Measurements from ENCODE around the gene TMEM50B. TPM values are rescaled to one million over a fixed set of nuclear protein-coding genes. Genes with fewer than 3 reads are reported as not detected.
A peak's percentile ranks its signal among the peaks of the same experiment; 100 is the strongest.
"Not testable (repeated sequence)": the region's sequence is repeated elsewhere in the genome, so short reads cannot be mapped to it uniquely, and the experiment has no call there.

TMEM50B gene
- total RNA-seq, 1 donor = 29.3 TPM

- no peaks in the 10 kb centered on the region for H3K9me3 ChIP-seq (ENCODE audit: low read depth, low read length)
- peak overlapping the region; percentile 42 for H3K4me2 ChIP-seq (ENCODE audit: insufficient read depth, low read length)
- no peaks in the 10 kb centered on the region for H4K20me1 ChIP-seq (ENCODE audit: insufficient read depth, low read length)
- H3K36me3 ChIP-seq (ENCODE audit: insufficient read depth, low read length) = peaks cover 63% of the 10 kb centered on the region
- H3K4me1 ChIP-seq (ENCODE audit: insufficient read depth, low read length) = peaks cover 8% of the 10 kb centered on the region
- no peak for DNase-seq (ENCODE audit: insufficient read length, low spot score, missing footprints)
- TF ChIP-seq, protein P1, sequence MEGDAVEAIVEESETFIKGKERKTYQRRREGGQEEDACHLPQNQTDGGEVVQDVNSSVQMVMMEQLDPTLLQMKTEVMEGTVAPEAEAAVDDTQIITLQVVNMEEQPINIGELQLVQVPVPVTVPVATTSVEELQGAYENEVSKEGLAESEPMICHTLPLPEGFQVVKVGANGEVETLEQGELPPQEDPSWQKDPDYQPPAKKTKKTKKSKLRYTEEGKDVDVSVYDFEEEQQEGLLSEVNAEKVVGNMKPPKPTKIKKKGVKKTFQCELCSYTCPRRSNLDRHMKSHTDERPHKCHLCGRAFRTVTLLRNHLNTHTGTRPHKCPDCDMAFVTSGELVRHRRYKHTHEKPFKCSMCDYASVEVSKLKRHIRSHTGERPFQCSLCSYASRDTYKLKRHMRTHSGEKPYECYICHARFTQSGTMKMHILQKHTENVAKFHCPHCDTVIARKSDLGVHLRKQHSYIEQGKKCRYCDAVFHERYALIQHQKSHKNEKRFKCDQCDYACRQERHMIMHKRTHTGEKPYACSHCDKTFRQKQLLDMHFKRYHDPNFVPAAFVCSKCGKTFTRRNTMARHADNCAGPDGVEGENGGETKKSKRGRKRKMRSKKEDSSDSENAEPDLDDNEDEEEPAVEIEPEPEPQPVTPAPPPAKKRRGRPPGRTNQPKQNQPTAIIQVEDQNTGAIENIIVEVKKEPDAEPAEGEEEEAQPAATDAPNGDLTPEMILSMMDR (IDR thresholded peaks at IDR 0.05; ENCODE audit: extremely low read depth, low read depth, low read length) = no peak
- peak overlapping the region; percentile 22 for H3K4me3 ChIP-seq (ENCODE audit: insufficient read depth, low read length)
- peak overlapping the region; percentile 44 for H3K27ac ChIP-seq (ENCODE audit: low read depth, low read length)
- H2AFZ ChIP-seq (ENCODE audit: low read length) = peak overlapping the region; percentile 43
- H3K27me3 ChIP-seq (ENCODE audit: insufficient read depth, low read length) = no peaks in the 10 kb centered on the region
- H3K79me2 ChIP-seq (ENCODE audit: insufficient read depth, low read length) = no peaks in the 10 kb centered on the region
Observed at GRCh38 chr21:33514229-33514628, 34.5 kb upstream of the TMEM50B start.

DNA sequence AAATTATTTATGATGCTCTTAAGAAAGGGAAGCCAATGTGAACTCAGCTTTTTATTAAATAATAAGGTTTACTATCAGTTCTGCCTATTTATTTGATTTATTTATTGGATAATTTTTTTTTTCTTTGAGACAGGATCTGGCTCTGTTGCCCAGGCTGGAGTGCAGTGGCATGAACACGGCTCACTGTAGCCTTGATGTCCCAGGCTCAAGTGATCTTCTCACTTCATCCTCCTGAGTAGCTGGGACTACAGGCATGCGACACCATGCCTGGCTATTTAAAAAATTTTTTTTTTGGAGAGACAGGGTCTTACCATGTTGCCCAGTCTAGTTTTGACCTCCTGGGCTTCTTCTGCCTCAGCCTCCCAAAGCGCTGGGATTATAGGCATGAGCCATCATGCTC lies 32.7 kb upstream of the TMEM50B start:
- no peak overlapping the region for H3K27ac ChIP-seq (ENCODE audit: low read depth, low read length)
- no peak overlapping the region for H2AFZ ChIP-seq (ENCODE audit: low read length)
- no peaks in the 10 kb centered on the region for H4K20me1 ChIP-seq (ENCODE audit: insufficient read depth, low read length)
- no peaks in the 10 kb centered on the region for H3K9me3 ChIP-seq (ENCODE audit: low read depth, low read length)
- TF ChIP-seq, protein P1 (IDR thresholded peaks at IDR 0.05; ENCODE audit: extremely low read depth, low read depth, low read length) = no peak
- H3K4me3 ChIP-seq (ENCODE audit: insufficient read depth, low read length) = no peak overlapping the region
- H3K4me2 ChIP-seq (ENCODE audit: insufficient read depth, low read length) = no peak overlapping the region
- no peaks in the 10 kb centered on the region for H3K79me2 ChIP-seq (ENCODE audit: insufficient read depth, low read length)
- peaks cover 8% of the 10 kb centered on the region for H3K4me1 ChIP-seq (ENCODE audit: insufficient read depth, low read length)
- peaks cover 57% of the 10 kb centered on the region for H3K36me3 ChIP-seq (ENCODE audit: insufficient read depth, low read length)
- no peak for DNase-seq (ENCODE audit: insufficient read length, low spot score, missing footprints)
- H3K27me3 ChIP-seq (ENCODE audit: insufficient read depth, low read length) = no peaks in the 10 kb centered on the region

DNA sequence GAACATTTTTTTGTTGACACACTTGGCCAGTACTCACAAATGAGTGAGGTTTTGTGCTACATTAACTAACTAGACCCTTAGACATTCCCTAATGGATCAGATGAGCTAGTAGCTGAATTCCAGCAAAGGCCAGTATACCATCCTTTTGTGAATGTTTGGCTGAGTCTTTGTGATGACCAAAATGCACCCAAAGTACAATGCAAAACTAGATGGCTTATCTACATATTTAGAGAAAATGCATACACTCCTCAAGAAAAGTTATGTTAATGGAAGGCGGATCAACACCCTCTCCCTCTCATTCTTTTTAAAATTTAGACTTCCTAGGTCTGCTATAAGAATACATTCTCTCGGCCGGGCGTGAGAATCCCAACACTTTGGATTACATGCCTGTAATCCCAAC lies 31.9 kb upstream of the TMEM50B start:
- H3K27me3 ChIP-seq (ENCODE audit: insufficient read depth, low read length) = no peaks in the 10 kb centered on the region
- peaks cover 8% of the 10 kb centered on the region for H3K4me1 ChIP-seq (ENCODE audit: insufficient read depth, low read length)
- no peak overlapping the region for H3K27ac ChIP-seq (ENCODE audit: low read depth, low read length)
- H4K20me1 ChIP-seq (ENCODE audit: insufficient read depth, low read length) = no peaks in the 10 kb centered on the region
- H2AFZ ChIP-seq (ENCODE audit: low read length) = no peak overlapping the region
- DNase-seq (ENCODE audit: insufficient read length, low spot score, missing footprints) = no peak
- no peak overlapping the region for H3K4me3 ChIP-seq (ENCODE audit: insufficient read depth, low read length)
- H3K9me3 ChIP-seq (ENCODE audit: low read depth, low read length) = no peaks in the 10 kb centered on the region
- no peaks in the 10 kb centered on the region for H3K79me2 ChIP-seq (ENCODE audit: insufficient read depth, low read length)
- H3K4me2 ChIP-seq (ENCODE audit: insufficient read depth, low read length) = no peak overlapping the region
- H3K36me3 ChIP-seq (ENCODE audit: insufficient read depth, low read length) = peaks cover 56% of the 10 kb centered on the region
- TF ChIP-seq, protein P1 (IDR thresholded peaks at IDR 0.05; ENCODE audit: extremely low read depth, low read depth, low read length) = no peak

DNA sequence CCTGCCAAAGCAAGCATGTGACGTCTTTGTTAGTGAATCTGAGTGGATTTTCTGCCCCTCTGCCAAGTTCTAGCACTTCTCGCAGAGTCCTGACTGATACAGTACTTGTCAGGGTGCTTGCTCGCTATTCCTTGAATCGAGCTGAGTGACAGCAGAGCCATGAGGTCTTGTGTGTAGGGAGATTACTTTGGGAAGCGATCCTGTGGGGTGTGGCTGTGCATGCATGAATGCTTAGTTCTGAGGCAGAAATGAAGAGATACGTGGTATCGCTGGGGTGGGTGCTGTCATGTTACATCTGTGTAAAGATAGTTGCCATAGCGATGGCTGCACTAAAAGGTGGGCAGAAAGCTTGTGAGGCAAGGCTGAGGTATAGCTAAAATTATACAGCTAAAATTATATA lies 31.1 kb upstream of the TMEM50B start:
- H3K36me3 ChIP-seq (ENCODE audit: insufficient read depth, low read length) = peaks cover 52% of the 10 kb centered on the region
- H3K9me3 ChIP-seq (ENCODE audit: low read depth, low read length) = no peaks in the 10 kb centered on the region
- H3K4me1 ChIP-seq (ENCODE audit: insufficient read depth, low read length) = peaks cover 8% of the 10 kb centered on the region
- no peak overlapping the region for H2AFZ ChIP-seq (ENCODE audit: low read length)
- H3K4me2 ChIP-seq (ENCODE audit: insufficient read depth, low read length) = no peak overlapping the region
- no peaks in the 10 kb centered on the region for H3K27me3 ChIP-seq (ENCODE audit: insufficient read depth, low read length)
- H4K20me1 ChIP-seq (ENCODE audit: insufficient read depth, low read length) = no peaks in the 10 kb centered on the region
- H3K27ac ChIP-seq (ENCODE audit: low read depth, low read length) = no peak overlapping the region
- no peak overlapping the region for H3K4me3 ChIP-seq (ENCODE audit: insufficient read depth, low read length)
- TF ChIP-seq, protein P1 (IDR thresholded peaks at IDR 0.05; ENCODE audit: extremely low read depth, low read depth, low read length) = no peak
- no peak for DNase-seq (ENCODE audit: insufficient read length, low spot score, missing footprints)
- H3K79me2 ChIP-seq (ENCODE audit: insufficient read depth, low read length) = no peaks in the 10 kb centered on the region

GRCh38 chr21:33507003-33507402 lies 27.2 kb upstream of the TMEM50B start:
- DNase-seq (ENCODE audit: insufficient read length, low spot score, missing footprints) = not testable (repeated sequence)
- H3K36me3 ChIP-seq (ENCODE audit: insufficient read depth, low read length) = peaks cover 46% of the 10 kb centered on the region

More at GRCh38 chr21:33507003-33507402, 27.2 kb upstream of the TMEM50B start:
- not testable (repeated sequence) for H3K79me2 ChIP-seq (ENCODE audit: insufficient read depth, low read length); H3K9me3 ChIP-seq (ENCODE audit: low read depth, low read length); H2AFZ ChIP-seq (ENCODE audit: low read length); H4K20me1 ChIP-seq (ENCODE audit: insufficient read depth, low read length); H3K4me3 ChIP-seq (ENCODE audit: insufficient read depth, low read length); H3K27me3 ChIP-seq (ENCODE audit: insufficient read depth, low read length); H3K4me1 ChIP-seq (ENCODE audit: insufficient read depth, low read length); H3K27ac ChIP-seq (ENCODE audit: low read depth, low read length); H3K4me2 ChIP-seq (ENCODE audit: insufficient read depth, low read length)

Data from osteoblast (primary cell).